ENCODE measurements around the gene GALNT4. TPM values are rescaled to one million over a fixed set of nuclear protein-coding genes. Genes with fewer than 3 reads are reported as not detected.

GALNT4 gene
- total and polyA plus RNA-seq, 8 donors, result 0.45 to 111 (median 6.6) TPM

DNA sequence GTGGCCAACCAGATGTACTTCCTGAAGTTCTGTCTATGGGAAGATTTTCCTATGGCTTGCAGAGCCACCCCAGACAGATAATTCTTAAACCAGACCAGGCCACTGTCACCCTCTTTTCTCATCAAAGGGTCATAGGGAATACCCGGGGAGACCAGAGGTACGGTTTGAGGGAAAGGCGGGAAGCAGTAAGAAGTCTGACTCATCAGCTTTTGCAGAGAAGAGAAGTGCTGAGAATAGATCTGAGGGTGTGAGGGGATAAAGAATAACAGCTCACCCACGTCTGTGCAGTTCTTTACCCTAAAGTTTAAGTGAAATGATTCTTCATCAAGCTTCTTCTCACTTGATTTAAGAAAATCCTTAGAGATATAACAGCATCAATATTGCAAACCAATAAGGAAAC, 22.5 kb upstream of the GALNT4 start:
- Histone ChIP-seq H3K4me1 (peaks cover 10 to 27% (median 14%) of the 10 kb centered on the region in 4 donors), H3K27ac (no peak overlapping the region), H3K4me3 (no peak overlapping the region), H3K36me3 (no peaks in the 10 kb centered on the region), H3K9me3 (no peaks in the 10 kb centered on the region), H3K27me3 (no peaks in the 10 kb centered on the region)
- 69 to 83% (median 79%) methylated on average over 4 of the region's 4 CpGs for WGBS, 5 donors
- TF ChIP-seq EP300 (IDR thresholded peaks at IDR 0.05), result no peak
- TF ChIP-seq POLR2AphosphoS5 (IDR thresholded peaks at IDR 0.05), result no peak
- no peak for TF ChIP-seq POLR2A (IDR thresholded peaks at IDR 0.05)
- no peak for DNase-seq
- intact Hi-C loops (cut with DNase I; ENCODE audit: low total_unique reads), result loop anchor here (10.0 kb wide), 1 partner anchor 558 kb away; no protein-coding TSS in a partner anchor

- no peak for DNase-seq
- H3K27ac ChIP-seq, result no peak overlapping the region
- intact Hi-C loops (cut with DNase I; ENCODE audit: low total_unique reads), result loop anchor here (10.0 kb wide), 1 partner anchor 559 kb away; no protein-coding TSS in a partner anchor
- no peaks in the 10 kb centered on the region for H3K36me3 ChIP-seq
- H3K4me1 ChIP-seq, result peaks cover 10 to 27% (median 14%) of the 10 kb centered on the region in 4 donors
- no peaks in the 10 kb centered on the region for H3K27me3 ChIP-seq
- H3K4me3 ChIP-seq, result no peak overlapping the region
- 70 to 81% (median 78%) methylated on average over 4 of the region's 4 CpGs for WGBS, 5 donors
- H3K9me3 ChIP-seq, result no peaks in the 10 kb centered on the region
- TF ChIP-seq, protein P1, sequence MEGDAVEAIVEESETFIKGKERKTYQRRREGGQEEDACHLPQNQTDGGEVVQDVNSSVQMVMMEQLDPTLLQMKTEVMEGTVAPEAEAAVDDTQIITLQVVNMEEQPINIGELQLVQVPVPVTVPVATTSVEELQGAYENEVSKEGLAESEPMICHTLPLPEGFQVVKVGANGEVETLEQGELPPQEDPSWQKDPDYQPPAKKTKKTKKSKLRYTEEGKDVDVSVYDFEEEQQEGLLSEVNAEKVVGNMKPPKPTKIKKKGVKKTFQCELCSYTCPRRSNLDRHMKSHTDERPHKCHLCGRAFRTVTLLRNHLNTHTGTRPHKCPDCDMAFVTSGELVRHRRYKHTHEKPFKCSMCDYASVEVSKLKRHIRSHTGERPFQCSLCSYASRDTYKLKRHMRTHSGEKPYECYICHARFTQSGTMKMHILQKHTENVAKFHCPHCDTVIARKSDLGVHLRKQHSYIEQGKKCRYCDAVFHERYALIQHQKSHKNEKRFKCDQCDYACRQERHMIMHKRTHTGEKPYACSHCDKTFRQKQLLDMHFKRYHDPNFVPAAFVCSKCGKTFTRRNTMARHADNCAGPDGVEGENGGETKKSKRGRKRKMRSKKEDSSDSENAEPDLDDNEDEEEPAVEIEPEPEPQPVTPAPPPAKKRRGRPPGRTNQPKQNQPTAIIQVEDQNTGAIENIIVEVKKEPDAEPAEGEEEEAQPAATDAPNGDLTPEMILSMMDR (IDR thresholded peaks at IDR 0.05), result no peak
- TF ChIP-seq POLR2A (IDR thresholded peaks at IDR 0.05) (no peak), POLR2AphosphoS5 (IDR thresholded peaks at IDR 0.05) (no peak), EP300 (IDR thresholded peaks at IDR 0.05) (no peak)
Observed at GRCh38 chr12:89546151-89546550, 21.6 kb upstream of the GALNT4 start.

DNA sequence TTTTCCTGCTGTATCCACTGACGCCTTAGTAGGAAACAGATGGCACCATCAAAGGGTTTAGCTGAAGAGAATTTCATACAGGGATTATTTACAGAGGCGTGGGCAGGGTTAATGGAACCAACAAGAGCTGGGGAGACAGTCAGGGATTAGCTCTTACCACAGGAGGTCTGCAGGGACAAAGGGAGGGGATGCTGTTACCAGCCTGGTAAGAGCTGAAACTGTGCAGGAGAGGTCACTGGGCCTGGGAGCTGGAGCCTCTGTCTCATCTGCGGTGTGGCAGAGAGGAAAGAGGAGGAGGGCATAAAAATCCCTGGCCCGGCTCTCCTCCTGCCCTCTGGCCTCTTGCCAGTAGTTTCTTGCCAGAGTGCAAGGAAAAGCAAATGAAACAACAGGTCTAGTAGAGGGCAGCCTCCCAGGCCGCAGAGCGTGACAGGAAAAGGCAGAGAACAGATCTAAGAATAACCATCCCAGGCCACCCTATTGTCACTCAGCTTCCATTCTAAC, 20.1 kb upstream of the GALNT4 start:
- intact Hi-C loops (cut with DNase I; ENCODE audit: low total_unique reads), result loop anchor here (10.0 kb wide), 1 partner anchor 560 kb away; no protein-coding TSS in a partner anchor
- Histone ChIP-seq H3K9me3 (no peaks in the 10 kb centered on the region), H3K36me3 (peaks cover 0 to 6% (median 0%) of the 10 kb centered on the region in 4 donors), H3K4me3 (no peak overlapping the region), H3K27me3 (no peaks in the 10 kb centered on the region), H3K27ac (no peak overlapping the region), H3K4me1 (peaks cover 10 to 27% (median 14%) of the 10 kb centered on the region in 4 donors)
- WGBS, 5 donors, result 17 to 35% (median 29%) methylated on average over 6 of the region's 6 CpGs
- no peak for TF ChIP-seq POLR2A (IDR thresholded peaks at IDR 0.05)
- TF ChIP-seq EP300 (IDR thresholded peaks at IDR 0.05), result no peak
- no peak for TF ChIP-seq POLR2AphosphoS5 (IDR thresholded peaks at IDR 0.05)
- TF ChIP-seq, protein P1 (IDR thresholded peaks at IDR 0.05), result no peak
- peak; percentile 56 to 77 for DNase-seq

- Histone ChIP-seq H3K9me3 (no peaks in the 10 kb centered on the region), H3K4me1 (peaks cover 10 to 27% (median 14%) of the 10 kb centered on the region in 4 donors), H3K36me3 (peaks cover 0 to 6% (median 0%) of the 10 kb centered on the region in 4 donors), H3K27ac (no peak overlapping the region), H3K27me3 (no peaks in the 10 kb centered on the region), H3K4me3 (no peak overlapping the region)
- DNase-seq, result no peak
- intact Hi-C loops (cut with DNase I; ENCODE audit: low total_unique reads), result loop anchor here (10.0 kb wide), 1 partner anchor 561 kb away; no protein-coding TSS in a partner anchor
- TF ChIP-seq, protein P1 (IDR thresholded peaks at IDR 0.05), result no peak
- no peak for TF ChIP-seq POLR2AphosphoS5 (IDR thresholded peaks at IDR 0.05)
- WGBS, 5 donors, result 55 to 86% (median 65%) methylated on average over 1 of the region's 1 CpG
Observed at GRCh38 chr12:89544022-89544421, 19.4 kb upstream of the GALNT4 start.
